Measurements from ENCODE around the gene UBE3B. TPM values are rescaled to one million over a fixed set of nuclear protein-coding genes. Genes with fewer than 3 reads are reported as not detected.

Gene UBE3B
- total RNA-seq, 1 donor from 2014 or later = 40.3 TPM

DNA sequence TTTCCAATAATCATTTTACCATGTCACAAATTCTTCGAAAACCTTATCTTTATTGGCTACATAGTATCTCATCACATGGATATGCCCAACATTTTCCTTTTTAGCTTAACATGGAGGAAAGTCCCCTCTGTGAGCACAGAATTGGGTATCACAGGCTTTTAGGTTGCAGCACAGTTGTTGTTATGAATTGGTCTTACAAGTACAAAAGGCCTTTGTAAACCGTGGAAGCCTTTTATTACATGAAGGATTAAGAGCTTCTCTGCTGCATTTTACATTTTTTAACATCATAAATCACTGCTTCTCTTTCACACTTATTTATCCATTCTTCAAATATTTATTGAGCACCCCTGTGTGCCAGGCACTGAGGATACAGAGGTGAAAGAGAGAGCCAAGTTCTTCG is 26.2 kb downstream of the UBE3B start:
- TF ChIP-seq, protein P1, sequence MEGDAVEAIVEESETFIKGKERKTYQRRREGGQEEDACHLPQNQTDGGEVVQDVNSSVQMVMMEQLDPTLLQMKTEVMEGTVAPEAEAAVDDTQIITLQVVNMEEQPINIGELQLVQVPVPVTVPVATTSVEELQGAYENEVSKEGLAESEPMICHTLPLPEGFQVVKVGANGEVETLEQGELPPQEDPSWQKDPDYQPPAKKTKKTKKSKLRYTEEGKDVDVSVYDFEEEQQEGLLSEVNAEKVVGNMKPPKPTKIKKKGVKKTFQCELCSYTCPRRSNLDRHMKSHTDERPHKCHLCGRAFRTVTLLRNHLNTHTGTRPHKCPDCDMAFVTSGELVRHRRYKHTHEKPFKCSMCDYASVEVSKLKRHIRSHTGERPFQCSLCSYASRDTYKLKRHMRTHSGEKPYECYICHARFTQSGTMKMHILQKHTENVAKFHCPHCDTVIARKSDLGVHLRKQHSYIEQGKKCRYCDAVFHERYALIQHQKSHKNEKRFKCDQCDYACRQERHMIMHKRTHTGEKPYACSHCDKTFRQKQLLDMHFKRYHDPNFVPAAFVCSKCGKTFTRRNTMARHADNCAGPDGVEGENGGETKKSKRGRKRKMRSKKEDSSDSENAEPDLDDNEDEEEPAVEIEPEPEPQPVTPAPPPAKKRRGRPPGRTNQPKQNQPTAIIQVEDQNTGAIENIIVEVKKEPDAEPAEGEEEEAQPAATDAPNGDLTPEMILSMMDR (conservative IDR thresholded peaks at IDR 0.05; ENCODE audit: low read depth, low read length) = no peak
- no peak for DNase-seq (ENCODE audit: low read depth)
- H3K4me3 ChIP-seq (ENCODE audit: low read depth, low read length) = no peak overlapping the region

DNA sequence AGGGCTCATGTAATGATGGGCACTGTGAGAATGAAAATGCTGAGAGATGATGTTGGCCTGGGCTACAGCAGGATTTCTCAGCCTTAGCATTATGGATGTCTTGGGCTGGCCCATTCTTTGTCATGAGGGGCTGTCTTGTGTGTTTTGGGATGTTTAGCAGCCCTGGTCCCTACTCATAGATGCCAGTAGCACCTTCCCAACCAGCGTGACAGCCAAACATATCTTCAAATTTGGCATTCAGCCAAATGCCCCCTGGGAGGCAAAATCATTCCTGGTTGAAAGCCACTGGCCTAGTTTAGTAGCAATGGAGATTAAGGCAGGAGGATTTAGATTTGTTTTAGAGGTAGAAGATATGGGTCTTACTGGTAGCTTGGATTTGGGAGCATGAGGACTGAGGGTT is 26.6 kb downstream of the UBE3B start:
- no peak overlapping the region for H3K4me3 ChIP-seq (ENCODE audit: low read depth, low read length)
- TF ChIP-seq, protein P1 (conservative IDR thresholded peaks at IDR 0.05; ENCODE audit: low read depth, low read length) = no peak

DNA sequence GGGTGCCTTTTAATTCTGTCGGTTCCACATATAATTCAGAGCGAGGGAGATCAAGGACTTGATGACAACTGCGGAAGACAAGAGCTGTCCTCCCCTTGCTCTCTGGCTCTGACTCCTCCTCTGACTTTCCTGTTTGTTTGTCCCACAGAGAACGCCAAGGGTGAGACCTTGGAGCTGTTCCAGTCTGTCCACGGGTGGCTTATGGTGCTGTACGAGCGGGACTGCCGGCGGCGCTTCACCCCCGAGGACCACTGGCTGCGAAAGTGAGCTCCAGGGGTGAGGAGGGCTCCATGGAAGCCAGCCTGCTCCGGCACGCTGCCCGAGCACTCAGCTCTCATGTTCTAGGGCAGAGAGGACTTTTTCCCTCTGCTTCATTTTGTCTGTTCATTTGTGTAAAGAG is 32.8 kb downstream of the UBE3B start:
- TF ChIP-seq, protein P1 (conservative IDR thresholded peaks at IDR 0.05; ENCODE audit: low read depth, low read length) = no peak
- DNase-seq (ENCODE audit: low read depth) = no peak
- H3K4me3 ChIP-seq (ENCODE audit: low read depth, low read length) = no peak overlapping the region

More for the DNA sequence above, 26.6 kb downstream of the UBE3B start:
- no peak for DNase-seq (ENCODE audit: low read depth)

DNA sequence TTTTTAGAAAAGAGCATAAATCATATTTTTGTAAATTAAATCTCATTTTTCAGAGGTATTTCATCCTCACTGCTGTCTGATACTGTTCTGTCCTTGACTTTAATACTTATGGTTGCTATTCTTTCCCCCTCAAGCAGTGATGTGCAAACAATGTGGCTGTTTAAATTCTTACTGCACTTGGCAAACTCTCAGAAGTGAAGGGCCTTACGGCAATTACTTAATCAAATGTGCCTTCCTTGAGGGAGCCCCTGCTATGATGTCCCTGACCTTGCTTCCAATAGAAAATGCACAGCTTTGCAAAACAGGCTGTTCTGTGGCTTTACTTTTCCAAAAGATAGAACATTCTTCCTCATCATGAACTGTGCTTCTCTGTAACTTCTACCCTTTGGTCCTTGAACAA is 35.2 kb downstream of the UBE3B start:
- TF ChIP-seq, protein P1 (conservative IDR thresholded peaks at IDR 0.05; ENCODE audit: low read depth, low read length) = no peak
- no peak overlapping the region for H3K4me3 ChIP-seq (ENCODE audit: low read depth, low read length)
- no peak for DNase-seq (ENCODE audit: low read depth)

DNA sequence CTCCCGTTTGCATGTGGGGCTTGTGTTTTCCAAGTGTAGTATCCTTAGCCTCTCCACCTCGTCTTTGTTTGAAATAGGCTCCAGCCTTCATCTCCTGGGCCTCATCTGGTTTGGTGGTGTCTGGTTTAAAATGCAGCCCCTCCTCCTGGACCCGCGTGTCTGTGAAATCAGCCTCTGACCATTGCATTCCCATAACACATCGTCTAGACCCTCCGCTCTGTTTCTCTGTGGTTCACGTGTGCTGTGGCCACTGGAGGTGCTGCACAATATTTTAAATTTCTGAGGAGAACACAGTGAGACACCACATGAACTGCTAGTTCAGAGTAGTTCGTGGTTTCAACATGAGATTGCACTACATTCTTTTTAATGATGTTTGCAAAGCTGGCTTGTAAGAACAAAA is 35.6 kb downstream of the UBE3B start:
- DNase-seq (ENCODE audit: low read depth) = no peak
- TF ChIP-seq, protein P1 (conservative IDR thresholded peaks at IDR 0.05; ENCODE audit: low read depth, low read length) = no peak
- no peak overlapping the region for H3K4me3 ChIP-seq (ENCODE audit: low read depth, low read length)

DNA sequence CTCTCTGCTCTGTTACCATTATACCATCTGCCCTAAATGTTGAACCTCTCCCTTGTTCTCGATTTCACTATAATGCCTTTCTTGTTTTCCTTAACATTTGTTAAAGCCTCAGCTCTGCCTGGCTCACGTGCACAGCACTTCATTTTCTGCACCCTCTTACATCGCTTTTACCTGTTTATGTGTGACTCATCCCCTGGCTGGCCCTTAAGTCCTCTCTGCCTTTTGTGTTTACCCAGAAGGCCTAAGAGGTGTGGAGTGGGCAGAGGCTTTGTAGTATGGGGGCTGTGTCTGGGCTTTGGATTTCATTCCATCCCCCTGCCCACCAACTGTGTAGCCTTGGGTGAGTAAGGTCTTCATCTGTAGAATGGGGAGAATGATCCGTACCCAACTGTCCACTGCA is 36.5 kb downstream of the UBE3B start:
- TF ChIP-seq, protein P1 (conservative IDR thresholded peaks at IDR 0.05; ENCODE audit: low read depth, low read length) = no peak
- DNase-seq (ENCODE audit: low read depth) = no peak
- H3K4me3 ChIP-seq (ENCODE audit: low read depth, low read length) = no peak overlapping the region

DNA sequence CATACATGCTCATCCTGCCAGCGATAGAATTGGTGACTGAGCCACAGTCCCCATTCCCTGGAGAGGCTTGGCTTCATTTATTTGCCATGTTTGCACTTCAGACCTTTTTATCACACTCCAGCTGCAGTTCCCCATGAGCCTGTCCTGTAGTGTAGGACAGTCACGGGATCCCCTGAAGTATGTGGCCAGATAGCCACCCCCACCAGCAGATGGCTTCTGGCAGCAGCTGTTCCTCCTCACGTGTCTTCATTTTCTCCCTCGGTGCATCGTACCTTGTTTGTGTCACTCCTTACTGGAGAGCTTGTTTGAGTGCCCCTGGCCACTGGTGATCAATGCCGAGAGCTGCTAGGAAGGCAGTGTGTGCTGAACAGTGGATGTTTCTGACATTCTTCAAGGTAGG is 40.2 kb downstream of the UBE3B start:
- DNase-seq (ENCODE audit: low read depth) = no peak
- no peak overlapping the region for H3K4me3 ChIP-seq (ENCODE audit: low read depth, low read length)
- TF ChIP-seq, protein P1 (conservative IDR thresholded peaks at IDR 0.05; ENCODE audit: low read depth, low read length) = no peak
